Glutamatergic neuron (in vitro differentiated cells): Measurements from ENCODE around the gene SUSD4. TPM values are rescaled to one million over a fixed set of nuclear protein-coding genes. Genes with fewer than 3 reads are reported as not detected.

Experiments used
- DNase-seq: peaks from one replicate; pipeline ENCODE4 v3.0.0; 2022
- H3K27ac Mint-ChIP-seq: one replicate; pipeline ENCODE4 v1.8.0; 2020; ENCODE audit warnings: mild to moderate bottlenecking, mixed read lengths, inconsistent platforms; ENCODE audit not compliant: unreplicated experiment
- H3K27me3 Mint-ChIP-seq: one replicate; pipeline ENCODE4 v1.8.0; 2020; ENCODE audit warnings: mild to moderate bottlenecking, moderate library complexity, mixed read lengths, inconsistent platforms; ENCODE audit not compliant: unreplicated experiment
- H3K36me3 Mint-ChIP-seq: one replicate; pipeline ENCODE4 v1.8.0; 2020; ENCODE audit warnings: mild to moderate bottlenecking, mixed read lengths, inconsistent platforms; ENCODE audit not compliant: unreplicated experiment
- H3K4me1 Mint-ChIP-seq: one replicate; pipeline ENCODE4 v1.8.0; 2020; ENCODE audit warnings: mild to moderate bottlenecking, low read depth, mixed read lengths, inconsistent platforms; ENCODE audit not compliant: unreplicated experiment
- H3K4me3 Mint-ChIP-seq: one replicate; pipeline ENCODE4 v1.8.0; 2020; ENCODE audit warnings: mild to moderate bottlenecking, mixed read lengths, inconsistent platforms; ENCODE audit not compliant: unreplicated experiment
- H3K9me3 Mint-ChIP-seq: one replicate; pipeline ENCODE4 v1.8.0; 2020; ENCODE audit warnings: mild to moderate bottlenecking, moderate library complexity, mixed read lengths, inconsistent platforms; ENCODE audit not compliant: unreplicated experiment
- total RNA-seq: library from RNA; stranded (reverse); fragmentation: NEBNext Ultra II Directional; extraction: Animal tissue kit (Norgen Biotek cat#: 25700); gene quantifications from one replicate; pipeline ENCODE4 v1.2.1, GENCODE V29; 2021; ENCODE audit not compliant: unreplicated experiment
- TF ChIP-seq, protein P1 (sequence below): fragments of 200-600 bp; sonication (generic); IDR thresholded peaks from one replicate; pipeline ENCODE4 v1.5.0; 2021; ENCODE audit not compliant: partially characterized antibody, unreplicated experiment

The SUSD4 gene
- total RNA-seq, 1 donor from 2014 or later, result 0.47 TPM

DNA sequence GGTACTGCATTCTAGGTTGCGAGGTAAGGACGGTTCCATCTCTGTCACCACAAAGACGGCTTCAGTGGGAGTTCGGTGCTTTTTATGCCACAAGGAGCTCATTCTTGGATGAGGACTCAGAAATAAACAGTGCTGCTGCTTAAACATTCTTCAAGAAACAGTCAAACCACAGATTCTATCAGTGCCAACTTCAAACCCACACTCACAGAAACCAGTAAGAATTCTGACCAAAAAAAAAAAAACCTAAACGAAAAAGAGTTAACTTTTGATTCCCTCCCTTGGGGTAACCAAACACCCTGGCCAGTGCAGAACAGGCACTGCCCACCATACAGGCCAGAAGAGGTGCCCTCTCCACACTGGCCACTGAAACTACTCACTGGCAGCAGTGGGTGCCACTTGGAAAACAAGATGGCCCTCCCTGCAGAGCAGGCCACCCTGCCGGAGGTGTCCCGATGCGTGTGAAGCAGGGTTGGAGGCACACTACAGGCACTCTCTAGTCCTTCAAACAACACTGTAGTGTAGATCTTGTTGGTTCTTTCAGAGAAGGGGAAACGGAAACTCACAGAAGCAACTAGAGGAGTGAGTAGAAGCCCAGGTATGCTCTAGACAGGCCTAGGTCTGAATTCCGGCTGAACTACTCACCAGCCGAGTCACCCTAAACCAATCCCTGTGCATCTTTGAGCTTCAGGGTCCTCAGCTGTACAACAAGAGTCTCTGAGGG lies 133.7 kb downstream of the SUSD4 start:
- TF ChIP-seq, protein P1, sequence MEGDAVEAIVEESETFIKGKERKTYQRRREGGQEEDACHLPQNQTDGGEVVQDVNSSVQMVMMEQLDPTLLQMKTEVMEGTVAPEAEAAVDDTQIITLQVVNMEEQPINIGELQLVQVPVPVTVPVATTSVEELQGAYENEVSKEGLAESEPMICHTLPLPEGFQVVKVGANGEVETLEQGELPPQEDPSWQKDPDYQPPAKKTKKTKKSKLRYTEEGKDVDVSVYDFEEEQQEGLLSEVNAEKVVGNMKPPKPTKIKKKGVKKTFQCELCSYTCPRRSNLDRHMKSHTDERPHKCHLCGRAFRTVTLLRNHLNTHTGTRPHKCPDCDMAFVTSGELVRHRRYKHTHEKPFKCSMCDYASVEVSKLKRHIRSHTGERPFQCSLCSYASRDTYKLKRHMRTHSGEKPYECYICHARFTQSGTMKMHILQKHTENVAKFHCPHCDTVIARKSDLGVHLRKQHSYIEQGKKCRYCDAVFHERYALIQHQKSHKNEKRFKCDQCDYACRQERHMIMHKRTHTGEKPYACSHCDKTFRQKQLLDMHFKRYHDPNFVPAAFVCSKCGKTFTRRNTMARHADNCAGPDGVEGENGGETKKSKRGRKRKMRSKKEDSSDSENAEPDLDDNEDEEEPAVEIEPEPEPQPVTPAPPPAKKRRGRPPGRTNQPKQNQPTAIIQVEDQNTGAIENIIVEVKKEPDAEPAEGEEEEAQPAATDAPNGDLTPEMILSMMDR, result no peak
- Mint-ChIP-seq H3K27ac (no peak overlapping the region), H3K4me3 (no peak overlapping the region), H3K36me3 (peaks cover 5% of the 10 kb centered on the region), H3K4me1 (no peaks in the 10 kb centered on the region), H3K9me3 (peaks cover 3% of the 10 kb centered on the region), H3K27me3 (peaks cover 6% of the 10 kb centered on the region)
- no peak for DNase-seq

DNA sequence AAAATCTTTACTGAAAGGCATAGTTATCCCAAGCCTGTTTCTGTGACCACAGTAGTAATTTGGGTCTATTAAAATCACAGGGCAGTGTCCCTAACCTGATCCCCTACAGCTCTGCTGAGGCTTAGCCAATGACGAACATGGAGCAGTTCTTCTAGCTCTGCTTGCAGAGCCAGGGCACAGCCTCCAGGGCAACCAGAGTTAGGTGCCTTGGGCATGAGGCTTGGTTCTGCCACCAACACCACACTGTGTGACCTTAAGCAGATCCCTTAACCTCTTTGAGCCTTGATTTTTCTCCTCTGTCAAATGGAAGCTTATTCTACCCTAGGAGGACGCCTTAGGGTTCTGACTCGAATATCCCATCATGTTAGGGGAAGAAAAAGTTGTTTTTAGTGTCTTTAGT lies 134.2 kb downstream of the SUSD4 start:
- no peak overlapping the region for H3K4me3 Mint-ChIP-seq
- peaks cover 6% of the 10 kb centered on the region for H3K27me3 Mint-ChIP-seq
- H3K9me3 Mint-ChIP-seq, result peaks cover 3% of the 10 kb centered on the region
- H3K36me3 Mint-ChIP-seq, result peaks cover 5% of the 10 kb centered on the region
- no peak overlapping the region for H3K27ac Mint-ChIP-seq
- H3K4me1 Mint-ChIP-seq, result no peaks in the 10 kb centered on the region
- no peak for DNase-seq
- TF ChIP-seq, protein P1, result no peak

DNA sequence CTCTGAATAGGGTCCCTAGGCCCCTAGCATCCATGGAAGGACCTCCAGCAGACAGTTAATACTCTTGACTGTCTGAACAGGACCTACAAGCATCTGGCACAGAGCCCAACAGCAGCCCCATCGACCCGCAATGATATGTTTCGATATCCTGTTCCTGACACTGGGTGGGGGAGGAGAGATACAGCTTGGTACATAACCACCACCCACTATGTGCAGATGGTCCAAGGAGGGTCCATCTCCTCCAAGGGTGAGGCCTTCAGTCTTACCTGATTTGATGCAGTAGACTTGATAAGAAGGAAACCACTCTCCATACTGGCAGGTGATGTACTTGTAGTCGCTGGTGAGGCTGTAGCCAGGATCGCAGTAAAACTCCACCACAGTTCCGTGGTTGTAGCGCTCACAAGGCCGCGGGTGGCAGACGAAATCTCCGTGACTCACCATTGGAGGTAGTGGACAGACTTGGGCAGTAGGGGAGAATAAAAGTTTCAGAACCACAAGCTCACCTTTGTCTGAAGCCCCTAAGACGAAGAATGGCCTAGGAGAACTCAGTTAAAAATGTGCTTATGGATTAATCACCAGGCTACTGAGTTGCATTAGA lies 134.9 kb downstream of the SUSD4 start:
- no peak for DNase-seq
- H3K4me3 Mint-ChIP-seq, result no peak overlapping the region

DNA sequence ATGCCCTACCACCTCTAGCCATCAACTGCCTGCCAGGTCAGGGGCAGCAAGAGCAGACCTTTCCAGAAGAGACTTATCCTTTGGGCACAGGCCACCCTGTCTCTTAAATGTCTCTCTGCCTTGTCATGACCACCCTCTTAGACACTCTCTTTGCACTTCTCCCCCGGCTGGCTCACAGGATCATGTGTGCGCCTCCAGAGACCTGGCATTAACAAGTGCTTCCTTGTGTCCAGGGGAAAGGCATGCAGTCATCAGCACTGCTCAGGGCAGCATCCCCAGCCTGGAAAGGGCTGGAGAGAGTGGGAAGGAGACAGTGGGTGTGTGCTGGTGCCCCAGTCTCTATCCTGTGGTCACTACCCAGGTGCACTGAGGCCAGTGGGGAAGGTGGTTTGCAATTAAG lies 135.8 kb downstream of the SUSD4 start:
- Mint-ChIP-seq H3K27ac (no peak overlapping the region), H3K4me1 (no peaks in the 10 kb centered on the region), H3K27me3 (peaks cover 6% of the 10 kb centered on the region), H3K36me3 (peaks cover 5% of the 10 kb centered on the region), H3K4me3 (no peak overlapping the region), H3K9me3 (peaks cover 3% of the 10 kb centered on the region)
- DNase-seq, result no peak
- TF ChIP-seq, protein P1, result no peak

More for the DNA sequence above, 134.9 kb downstream of the SUSD4 start:
- Mint-ChIP-seq H3K9me3 (peaks cover 3% of the 10 kb centered on the region), H3K36me3 (peaks cover 5% of the 10 kb centered on the region), H3K4me1 (no peaks in the 10 kb centered on the region), H3K27ac (no peak overlapping the region), H3K27me3 (peaks cover 6% of the 10 kb centered on the region)
- TF ChIP-seq, protein P1, result no peak
